Thymus (tissue), 11 donors: ENCODE results near the gene DAD1. TPM values are rescaled to one million over a fixed set of nuclear protein-coding genes. Genes with fewer than 3 reads are reported as not detected.
"Not testable (repeated sequence)": the region's sequence is repeated elsewhere in the genome, so short reads cannot be mapped to it uniquely, and the experiment has no call there.

Experiments used
- DNase-seq, 9 donors: peaks; one replicate each; pipeline ENCODE4 v3.0.0-alpha.2; 2013; ENCODE audit warnings: low spot score in 9 of 9, low read depth in 6 of 9, missing footprints in 1 of 9
- H3K27ac ChIP-seq, 2 donors: one replicate each; pipeline ENCODE4 v1.5.1; 2013; ENCODE audit warnings: control low read depth in 1 of 2, low read depth in 1 of 2, low read length in 1 of 2, mild to moderate bottlenecking in 1 of 2, moderate library complexity in 1 of 2
- H3K27me3 ChIP-seq, 2 donors: one replicate each; pipeline ENCODE4 v1.5.1; 2013; ENCODE audit warnings: low read length in 1 of 2; ENCODE audit not compliant: control insufficient read depth in 2 of 2, insufficient read depth in 1 of 2
- H3K36me3 ChIP-seq, 2 donors: one replicate each; pipeline ENCODE4 v1.5.1; 2013; ENCODE audit warnings: low read length in 1 of 2, mild to moderate bottlenecking in 1 of 2, moderate library complexity in 1 of 2; ENCODE audit not compliant: control insufficient read depth in 2 of 2, insufficient read depth in 2 of 2
- H3K4me1 ChIP-seq, 2 donors: one replicate each; pipeline ENCODE4 v1.5.1; 2013; ENCODE audit warnings: low read length in 2 of 2; ENCODE audit not compliant: control insufficient read depth in 2 of 2, insufficient read depth in 2 of 2
- H3K4me3 ChIP-seq, 2 donors: one replicate each; pipeline ENCODE4 v1.5.1; 2013; ENCODE audit warnings: low read length in 2 of 2, control low read depth in 1 of 2, mild to moderate bottlenecking in 1 of 2
- H3K9me3 ChIP-seq, 2 donors: one replicate each; pipeline ENCODE4 v1.5.1; 2013; ENCODE audit warnings: low read length in 1 of 2, mild to moderate bottlenecking in 1 of 2; ENCODE audit not compliant: control insufficient read depth in 2 of 2, insufficient read depth in 1 of 2
- WGBS: extraction: QIAGEN DNeasy Blood & Tissue Kit; methylation state at CpG from one replicate; pipeline ENCODE4 v1.1.7; 2013; 5-methylcytosine and 5-hydroxymethylcytosine counted together
- polyA plus RNA-seq: library from polyadenylated mRNA; stranded (reverse); fragments of 200-250 nt; gene quantifications from one replicate; pipeline ENCODE4 v1.2.3, GENCODE V29; 2013
- total RNA-seq: library from RNA; stranded (reverse); fragments of 120-200 nt; gene quantifications from one replicate; pipeline ENCODE4 v1.2.4, GENCODE V29; 2013
- donor health status: healthy.

DAD1 gene
- total and polyA plus RNA-seq, 2 donors = 220 to 237 TPM

DNA sequence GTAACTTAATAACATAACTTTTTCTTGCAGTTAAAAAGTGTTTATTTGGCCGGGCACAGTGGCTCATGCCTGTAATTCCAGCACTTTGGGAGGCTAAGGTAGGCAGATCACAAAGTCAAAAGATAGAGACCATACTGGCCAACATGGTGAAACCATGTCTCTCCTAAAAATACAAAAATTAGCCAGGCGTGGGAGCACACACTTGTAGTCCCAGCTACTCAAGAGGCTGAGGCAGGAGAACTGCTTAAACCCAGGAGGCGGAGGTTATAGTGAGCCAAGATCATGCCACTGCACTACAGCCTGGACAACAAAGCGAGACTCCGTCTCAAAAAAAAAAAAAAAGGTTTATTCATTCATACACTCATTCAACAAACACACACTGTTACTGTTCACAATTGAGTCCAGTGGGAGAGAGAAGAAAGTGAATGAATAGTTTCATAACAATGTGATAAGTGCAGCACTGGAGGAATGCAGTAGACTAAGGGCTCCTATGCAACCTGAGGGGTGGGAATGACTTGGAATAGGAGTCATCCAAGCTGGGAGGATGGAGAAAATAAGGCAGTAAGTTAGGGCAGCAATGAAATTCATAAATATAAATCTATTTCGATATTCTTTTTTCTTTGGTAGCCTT, 19.8 kb downstream of the DAD1 start:
- no peaks in the 10 kb centered on the region for H3K9me3 ChIP-seq
- no peaks in the 10 kb centered on the region for H3K27me3 ChIP-seq
- H3K36me3 ChIP-seq = peaks cover 24 to 73% of the 10 kb centered on the region in 2 donors
- peak overlapping the region; percentile 39 to 49 for H3K4me3 ChIP-seq
- peaks cover 52 to 70% of the 10 kb centered on the region in 2 donors for H3K4me1 ChIP-seq
- H3K27ac ChIP-seq = peak overlapping the region; percentile 94 to 98
- WGBS = 75% methylated on average over 6 of the region's 6 CpGs
- peak in 2 of 9 donors; percentile 23 to 55 for DNase-seq

DNA sequence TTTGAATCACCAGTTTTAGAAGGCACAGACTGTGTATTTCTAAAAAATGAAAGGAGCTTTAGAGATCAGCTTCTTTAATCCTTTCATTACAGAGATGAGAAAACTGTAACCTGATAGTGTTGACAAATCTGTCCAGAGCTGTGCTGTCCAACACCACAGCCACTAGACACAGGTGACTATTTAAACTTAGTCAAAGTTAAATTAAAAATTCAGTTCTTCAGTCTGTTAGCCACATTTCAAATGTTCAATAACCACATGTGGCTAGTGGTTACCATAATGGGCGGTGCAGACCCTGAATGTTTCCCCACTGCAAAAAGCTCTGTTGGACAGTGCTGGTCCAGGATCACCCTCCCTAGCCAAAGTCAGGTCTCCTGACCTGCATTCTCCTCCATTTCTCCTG, 21.6 kb downstream of the DAD1 start:
- H3K27ac ChIP-seq = peak overlapping the region; percentile 90 to 98
- H3K4me1 ChIP-seq = peaks cover 65 to 88% of the 10 kb centered on the region in 2 donors
- peak in 1 of 9 donors; percentile 33 for DNase-seq
- H3K36me3 ChIP-seq = peaks cover 19 to 71% of the 10 kb centered on the region in 2 donors
- peak overlapping the region in 1 of 2 donors; percentile 9 for H3K4me3 ChIP-seq
- H3K9me3 ChIP-seq = no peaks in the 10 kb centered on the region
- H3K27me3 ChIP-seq = no peaks in the 10 kb centered on the region
- WGBS = 89% methylated on average over 1 of the region's 1 CpG

DNA sequence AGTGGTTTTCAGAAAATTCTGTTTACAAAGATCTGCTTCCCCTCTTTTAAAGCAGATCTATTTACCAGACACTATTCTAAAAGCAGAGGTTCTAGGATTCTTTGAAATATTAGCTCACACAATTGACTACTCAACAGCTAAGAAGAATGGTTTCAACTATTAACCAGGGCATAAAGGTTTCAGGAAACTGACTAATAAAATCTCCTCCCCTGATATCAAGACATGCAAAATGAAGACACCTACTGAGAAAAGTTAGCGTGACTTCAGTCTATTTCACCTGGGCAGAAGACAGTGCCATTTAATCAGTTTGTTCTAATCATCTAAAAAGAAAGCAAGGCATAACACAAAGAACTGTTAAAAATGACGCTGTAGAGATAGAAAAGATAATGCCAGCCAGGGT, 22.2 kb downstream of the DAD1 start:
- H3K27me3 ChIP-seq = no peaks in the 10 kb centered on the region
- H3K4me1 ChIP-seq = peaks cover 71 to 94% of the 10 kb centered on the region in 2 donors
- peak overlapping the region; percentile 79 to 98 for H3K27ac ChIP-seq
- peaks cover 18 to 65% of the 10 kb centered on the region in 2 donors for H3K36me3 ChIP-seq
- no peaks in the 10 kb centered on the region for H3K9me3 ChIP-seq
- DNase-seq = peak in 1 of 9 donors; percentile 28
- 80% methylated on average over 2 of the region's 2 CpGs for WGBS
- H3K4me3 ChIP-seq = no peak overlapping the region

DNA sequence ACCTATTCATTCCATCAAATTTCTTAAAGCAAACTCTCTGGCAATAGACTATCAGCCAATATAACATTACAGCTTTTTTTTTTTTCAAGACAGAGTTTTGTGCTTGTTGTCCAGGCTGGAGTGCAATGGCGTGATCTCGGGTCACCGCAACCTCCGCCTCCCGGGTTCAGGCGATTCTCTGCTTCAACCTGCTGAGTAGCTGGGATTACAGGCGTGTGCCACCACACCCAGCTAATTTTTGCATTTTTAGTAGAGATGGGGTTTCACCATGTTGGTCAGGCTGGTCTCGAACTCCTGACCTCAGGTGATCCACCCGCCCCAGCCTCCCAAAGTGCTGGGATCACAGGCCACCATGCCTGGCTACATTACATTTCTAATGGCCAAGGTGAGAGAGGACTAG, 22.8 kb downstream of the DAD1 start:
- Histone ChIP-seq H3K27ac (peak overlapping the region; percentile 74 to 98), H3K36me3 (peaks cover 14 to 60% of the 10 kb centered on the region in 2 donors), H3K4me1 (peaks cover 77 to 96% of the 10 kb centered on the region in 2 donors)
- 96% methylated on average over 9 of the region's 9 CpGs for WGBS
- H3K9me3 ChIP-seq, DNase-seq, H3K27me3 ChIP-seq, H3K4me3 ChIP-seq: not testable (repeated sequence)

DNA sequence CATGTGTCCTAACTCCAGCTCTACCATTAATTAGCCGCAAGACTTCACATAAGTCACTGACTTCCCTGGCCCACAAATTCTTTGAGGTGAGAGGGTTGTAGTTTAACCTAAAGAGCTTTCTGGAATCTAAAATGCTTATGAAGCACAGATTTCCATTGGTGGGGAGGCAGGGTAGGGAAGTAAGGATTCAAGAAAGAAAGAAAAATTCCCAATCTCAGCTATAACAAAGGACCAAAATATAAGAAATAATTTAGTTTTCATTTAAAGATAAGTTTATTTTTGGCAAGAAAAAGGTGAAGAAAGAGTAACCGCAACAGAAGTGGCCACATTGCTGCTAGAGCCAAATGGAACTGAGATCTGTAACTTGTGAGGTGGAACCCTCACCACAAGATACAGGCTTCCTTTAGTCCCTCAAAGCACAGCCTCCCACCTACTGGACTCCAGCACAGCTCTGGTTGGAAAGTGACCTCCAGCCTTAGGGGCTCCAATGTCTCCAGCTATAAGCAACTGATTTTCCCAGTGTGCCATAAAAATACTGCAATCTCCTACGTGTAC, 23.6 kb downstream of the DAD1 start:
- no peaks in the 10 kb centered on the region for H3K9me3 ChIP-seq
- peaks cover 80 to 96% of the 10 kb centered on the region in 2 donors for H3K4me1 ChIP-seq
- WGBS = 92% methylated on average over 3 of the region's 3 CpGs
- peak overlapping the region; percentile 78 to 98 for H3K27ac ChIP-seq
- peak in 1 of 9 donors; percentile 34 for DNase-seq
- no peak overlapping the region for H3K4me3 ChIP-seq
- H3K36me3 ChIP-seq = peaks cover 14 to 54% of the 10 kb centered on the region in 2 donors
- no peaks in the 10 kb centered on the region for H3K27me3 ChIP-seq

DNA sequence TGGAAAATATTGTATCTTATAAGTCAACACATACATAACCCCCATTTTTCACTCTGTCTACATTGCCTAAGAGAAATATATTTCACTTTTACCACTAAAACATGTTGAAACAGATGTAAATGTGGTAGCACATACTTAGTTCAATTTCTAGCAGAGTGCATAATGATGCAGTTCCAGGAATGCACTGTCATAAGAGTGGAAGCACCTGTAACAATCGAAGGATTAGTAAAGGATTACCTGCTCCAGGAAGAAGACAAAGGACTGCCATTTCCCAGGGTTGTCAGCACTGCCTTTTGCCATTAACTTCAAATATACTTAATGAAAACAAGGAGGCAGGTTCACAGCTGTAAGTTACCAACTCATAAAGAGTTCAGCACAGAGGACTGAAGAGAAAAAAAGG, 24.6 kb downstream of the DAD1 start:
- no peaks in the 10 kb centered on the region for H3K27me3 ChIP-seq
- no peak for DNase-seq
- no peak overlapping the region for H3K4me3 ChIP-seq
- no peaks in the 10 kb centered on the region for H3K9me3 ChIP-seq
- H3K27ac ChIP-seq = peak overlapping the region; percentile 80 to 98
- peaks cover 14 to 57% of the 10 kb centered on the region in 2 donors for H3K36me3 ChIP-seq
- H3K4me1 ChIP-seq = peaks cover 82 to 96% of the 10 kb centered on the region in 2 donors
- 85% methylated on average over 1 of the region's 1 CpG for WGBS

DNA sequence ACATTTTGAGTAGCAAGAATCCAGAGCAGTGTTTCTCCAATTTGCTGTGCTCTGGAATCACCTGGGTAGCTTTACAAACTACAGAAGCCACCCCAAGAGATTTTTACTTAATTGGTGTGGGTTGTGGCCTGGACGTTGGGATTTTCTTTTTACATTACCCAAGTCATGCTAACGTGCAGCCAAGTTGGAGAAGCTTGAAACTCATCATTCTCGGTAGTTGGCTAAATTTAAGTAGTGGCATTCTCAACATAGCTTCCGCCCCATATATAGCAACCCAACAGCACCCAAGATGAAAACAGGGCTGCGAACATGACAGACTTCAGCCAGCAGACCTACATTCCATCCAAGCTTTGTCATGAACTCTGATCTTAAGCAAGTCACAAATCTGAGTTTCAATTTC, 25.0 kb downstream of the DAD1 start:
- Histone ChIP-seq H3K27me3 (no peaks in the 10 kb centered on the region), H3K4me3 (no peak overlapping the region), H3K27ac (peak overlapping the region; percentile 83 to 98), H3K9me3 (no peaks in the 10 kb centered on the region), H3K4me1 (peaks cover 82 to 96% of the 10 kb centered on the region in 2 donors), H3K36me3 (peaks cover 14 to 53% of the 10 kb centered on the region in 2 donors)
- DNase-seq = peak in 1 of 9 donors; percentile 53
- WGBS = 81% methylated on average over 5 of the region's 5 CpGs

DNA sequence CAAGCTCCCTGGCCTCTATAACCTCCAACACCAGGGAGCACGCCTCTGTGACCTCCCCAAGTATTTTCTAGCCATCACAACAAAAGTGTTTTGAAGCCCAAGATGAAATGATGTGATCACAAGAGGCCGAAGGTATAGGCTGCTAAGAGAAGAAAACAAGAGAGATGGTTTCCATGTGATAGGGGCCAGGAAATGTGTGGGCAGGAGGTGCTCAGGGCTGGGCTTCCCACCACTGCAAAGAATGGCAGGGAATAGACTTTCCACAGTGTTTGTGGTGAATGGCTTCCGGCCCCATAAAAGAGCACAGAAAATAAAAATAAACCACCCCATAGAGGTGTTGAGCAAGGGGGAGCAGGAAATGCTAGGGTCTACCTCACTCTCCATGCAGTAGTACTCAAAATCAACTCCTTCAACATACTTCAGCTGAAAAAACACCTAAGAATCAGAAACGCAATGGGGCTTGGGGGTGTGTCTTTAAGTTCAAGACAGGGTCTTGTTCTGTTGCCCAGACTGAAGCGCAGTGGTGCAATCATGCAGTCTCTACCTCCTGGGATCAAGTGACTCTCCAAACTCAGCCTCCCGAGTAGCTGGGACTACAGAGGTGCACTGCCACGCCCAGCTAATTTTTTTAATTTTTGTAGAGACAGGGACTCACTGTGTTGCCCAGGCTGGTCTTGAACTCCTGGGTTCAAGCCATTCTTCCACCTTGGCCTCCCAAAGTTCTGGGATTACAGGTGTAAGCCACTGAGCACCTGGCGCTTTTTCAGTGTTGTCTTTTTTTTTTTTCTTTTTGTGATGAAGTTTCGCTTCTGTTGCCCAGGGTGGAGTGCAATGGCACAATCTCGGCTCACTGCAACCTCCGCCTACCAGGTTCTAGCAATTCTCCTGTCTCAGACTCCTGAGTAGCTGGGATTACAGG, 27.1 kb downstream of the DAD1 start:
- H3K27me3 ChIP-seq = no peaks in the 10 kb centered on the region
- H3K4me3 ChIP-seq = peak overlapping the region in 1 of 2 donors; percentile 23
- H3K36me3 ChIP-seq = peaks cover 4 to 38% of the 10 kb centered on the region in 2 donors
- WGBS = 32% methylated on average over 11 of the region's 11 CpGs
- DNase-seq = peak in 8 of 9 donors; percentile 76 to 96 (median 88)
- no peaks in the 10 kb centered on the region for H3K9me3 ChIP-seq
- peaks cover 85 to 99% of the 10 kb centered on the region in 2 donors for H3K4me1 ChIP-seq
- H3K27ac ChIP-seq = peak overlapping the region; percentile 84 to 98

DNA sequence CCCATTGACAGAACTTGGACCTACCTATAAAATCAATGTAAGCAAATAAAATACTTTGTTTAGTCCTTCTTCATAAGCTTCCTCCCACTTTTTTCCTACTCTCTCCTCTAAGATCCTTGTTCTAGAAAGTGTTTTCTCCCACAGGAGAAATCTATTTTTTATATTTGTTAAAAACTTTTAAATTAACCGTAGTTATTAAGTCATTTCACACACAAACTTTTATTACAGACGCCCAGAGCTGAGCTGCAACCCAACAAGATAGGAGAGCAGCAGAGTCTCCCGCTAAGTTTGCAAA, 27.7 kb downstream of the DAD1 start:
- no peak for DNase-seq
- Histone ChIP-seq H3K9me3 (no peaks in the 10 kb centered on the region), H3K36me3 (peaks cover 4 to 37% of the 10 kb centered on the region in 2 donors), H3K27ac (peak overlapping the region; percentile 95 to 98), H3K4me1 (peaks cover 84 to 99% of the 10 kb centered on the region in 2 donors), H3K4me3 (peak overlapping the region in 1 of 2 donors; percentile 14), H3K27me3 (no peaks in the 10 kb centered on the region)
- 21% methylated on average over 3 of the region's 3 CpGs for WGBS
